GM04503 (cell line): ENCODE measurements around the gene HIPK1.

ENCODE experiments used
- DNase-seq: peaks from one replicate; pipeline ENCODE4 v3.0.0-alpha.2; 2012; ENCODE audit warnings: low read depth

The HIPK1 gene

GRCh38 chr1:113928941-113929749 lies at the start of gene HIPK1:
Gene HIPK1 (plus strand): TSS chr1:113929324.
- DNase-seq: peak; percentile 47

GRCh38 chr1:113879739-113880038 lies 49.4 kb upstream of the HIPK1 start:
- DNase-seq: no peak

- no peak for DNase-seq
Measured at GRCh38 chr1:113881661-113882060, 47.5 kb upstream of the HIPK1 start.

- DNase-seq: no peak
Measured at GRCh38 chr1:113886417-113887401, 42.4 kb upstream of the HIPK1 start.

GRCh38 chr1:113887402-113888175 lies 41.5 kb upstream of the HIPK1 start, which contains the start of gene BCL2L15:
Gene BCL2L15 (minus strand): TSS chr1:113887581. CDS start chr1:113887375, 206 bp downstream.
- DNase-seq: no peak

- no peak for DNase-seq
Measured at GRCh38 chr1:113890816-113891215, 38.3 kb upstream of the HIPK1 start.

GRCh38 chr1:113891631-113892220 lies 37.4 kb upstream of the HIPK1 start:
- DNase-seq: no peak

GRCh38 chr1:113893267-113893666 lies 35.9 kb upstream of the HIPK1 start:
- DNase-seq: no peak

- no peak for DNase-seq
Measured at GRCh38 chr1:113895098-113895497, 34.0 kb upstream of the HIPK1 start.

GRCh38 chr1:113895961-113896360 lies 33.2 kb upstream of the HIPK1 start:
- DNase-seq: no peak

- no peak for DNase-seq
Measured at GRCh38 chr1:113898241-113898814, 30.8 kb upstream of the HIPK1 start.

- DNase-seq: no peak
Measured at GRCh38 chr1:113899111-113899510, 30.0 kb upstream of the HIPK1 start.

- DNase-seq: no peak
Measured at GRCh38 chr1:113901191-113901590, 27.9 kb upstream of the HIPK1 start.

GRCh38 chr1:113903501-113904292 lies 25.4 kb upstream of the HIPK1 start:
- DNase-seq: no peak

GRCh38 chr1:113904293-113904673 lies 24.8 kb upstream of the HIPK1 start:
- DNase-seq: no peak

- peak; percentile 99 for DNase-seq
Measured at GRCh38 chr1:113904674-113905434, 24.3 kb upstream of the HIPK1 start, which contains the start of the genes AP4B1 and DCLRE1B. Gene AP4B1 (minus strand): TSS chr1:113904799. CDS start chr1:113904717, 82 bp downstream. Gene DCLRE1B (plus strand): TSS chr1:113905326. CDS start chr1:113905587, 261 bp downstream.

GRCh38 chr1:113905435-113905861 lies 23.7 kb upstream of the HIPK1 start:
- DNase-seq: no peak

GRCh38 chr1:113912594-113913311 lies 16.4 kb upstream of the HIPK1 start:
- DNase-seq: peak; percentile 69

GRCh38 chr1:113913312-113913668 lies 15.8 kb upstream of the HIPK1 start:
- no peak for DNase-seq
